ENCODE measurements around the gene LONRF2. TPM values are rescaled to one million over a fixed set of nuclear protein-coding genes. Genes with fewer than 3 reads are reported as not detected.

Gene LONRF2
- total and polyA plus RNA-seq, 7 experiments from 2014 or later: 0.05 to 0.24 TPM; not detected in 5

- no peak for ATAC-seq
- Histone ChIP-seq H3K9me3 (ENCODE audit: control insufficient read depth in 2 of 3, low read length in 3 of 3) (no peaks in the 10 kb centered on the region), H3K27ac (ENCODE audit: low read depth, low read length) (no peak overlapping the region), H3K27me3 (ENCODE audit: control insufficient read depth in 2 of 2, insufficient read depth in 2 of 2, low read length in 2 of 2) (no peaks in the 10 kb centered on the region), H3K4me1 (ENCODE audit: control insufficient read depth in 2 of 2, insufficient read depth in 2 of 2, low read length in 2 of 2) (peaks cover 0 to under 1% of the 10 kb centered on the region in 2 donors), H3K36me3 (ENCODE audit: control insufficient read depth in 2 of 3, insufficient read depth in 3 of 3, low read length in 3 of 3) (no peaks in the 10 kb centered on the region), H3K4me3 (ENCODE audit: low read length) (no peak overlapping the region)
- ChIA-PET POLR2A (no interaction called here), CTCF (interaction anchor here (1.7 to 2.3 kb wide), 2 partner anchors 681 to 682 kb away, joined by 8 read pairs; no protein-coding TSS in a partner anchor)
- DNase-seq: no peak
- H3K27me3 Mint-ChIP-seq: peaks cover 0 to 3% (median 0%) of the 10 kb centered on the region in 5 donors
- intact Hi-C loops (cut with micrococcal nuclease): loop anchor here (5.0 to 10.0 kb wide), 2 partner anchors 126 to 424 kb away; no protein-coding TSS in a partner anchor
- no peak overlapping the region for H3K27ac Mint-ChIP-seq
- H3K9me3 Mint-ChIP-seq: no peaks in the 10 kb centered on the region
- no peak overlapping the region for H3K4me3 Mint-ChIP-seq
- peaks cover 0 to 13% (median 9%) of the 10 kb centered on the region in 7 donors for H3K4me1 Mint-ChIP-seq
- no peaks in the 10 kb centered on the region for H3K36me3 Mint-ChIP-seq
Measured at GRCh38 chr2:100241236-100241635, 81.1 kb downstream of the LONRF2 start.

GRCh38 chr2:100240386-100240785, 81.9 kb downstream of the LONRF2 start:
- no peaks in the 10 kb centered on the region for H3K36me3 Mint-ChIP-seq
- H3K27ac Mint-ChIP-seq: no peak overlapping the region
- CTCF ChIA-PET: interaction anchor here (2.3 kb wide), 1 partner anchor 680 kb away, joined by 8 read pairs; no protein-coding TSS in a partner anchor

DNA sequence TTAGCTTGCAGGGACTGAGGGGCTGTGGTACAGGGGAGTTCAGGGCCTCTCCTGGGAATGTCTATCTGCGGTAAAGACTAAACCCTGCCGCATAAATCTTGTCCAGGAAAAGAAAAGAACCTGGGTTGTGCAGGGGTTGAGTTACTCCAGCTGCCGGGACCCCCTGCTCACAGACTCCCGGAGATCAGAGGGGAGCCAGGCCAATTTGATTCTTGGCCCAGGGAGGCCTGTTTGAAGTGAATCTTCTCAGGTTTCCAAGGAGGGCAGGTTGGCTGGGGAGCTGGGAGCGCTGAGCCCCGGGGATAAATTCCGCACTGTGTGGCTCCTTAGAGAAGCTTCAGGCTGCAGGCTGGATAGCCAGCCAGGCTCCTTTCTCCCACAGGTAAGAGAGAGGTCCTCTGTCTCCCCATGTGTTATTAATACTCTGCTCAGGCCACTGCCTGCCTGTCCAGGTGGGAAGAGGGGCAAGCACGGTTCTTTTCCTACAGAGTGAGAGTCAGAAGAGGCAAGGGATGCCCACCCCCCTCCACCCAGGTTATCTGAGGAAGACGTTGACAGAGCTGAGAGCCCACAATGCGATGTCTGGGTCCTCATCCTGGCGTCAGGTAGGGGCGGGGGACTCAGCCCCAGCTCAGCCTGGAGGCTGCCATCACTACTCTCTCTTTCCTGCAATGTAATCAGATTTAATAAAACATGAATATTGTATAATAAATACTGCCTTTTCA, 82.7 kb downstream of the LONRF2 start:
- peaks cover 10 to 28% (median 23%) of the 10 kb centered on the region in 7 donors for H3K4me1 Mint-ChIP-seq
- H3K27ac ChIP-seq (ENCODE audit: low read depth, low read length): no peak overlapping the region
- H3K27ac Mint-ChIP-seq: no peak overlapping the region
- H3K4me1 ChIP-seq (ENCODE audit: control insufficient read depth in 2 of 2, insufficient read depth in 2 of 2, low read length in 2 of 2): peaks cover 8 to 15% of the 10 kb centered on the region in 2 donors
- H3K36me3 Mint-ChIP-seq: no peaks in the 10 kb centered on the region
- DNase-seq: no peak
- no peak overlapping the region for H3K4me3 Mint-ChIP-seq
- POLR2A ChIA-PET: interaction anchor here (0.6 kb wide), 1 partner anchor 94 kb away, joined by 3 read pairs; no protein-coding TSS in a partner anchor
- H3K27me3 ChIP-seq (ENCODE audit: control insufficient read depth in 2 of 2, insufficient read depth in 2 of 2, low read length in 2 of 2): no peaks in the 10 kb centered on the region
- no peaks in the 10 kb centered on the region for H3K36me3 ChIP-seq (ENCODE audit: control insufficient read depth in 2 of 3, insufficient read depth in 3 of 3, low read length in 3 of 3)
- CTCF ChIA-PET: no interaction called here
- H3K9me3 Mint-ChIP-seq: peaks cover 0 to 2% (median 0%) of the 10 kb centered on the region in 11 donors
- no peaks in the 10 kb centered on the region for H3K27me3 Mint-ChIP-seq
- no peaks in the 10 kb centered on the region for H3K9me3 ChIP-seq (ENCODE audit: control insufficient read depth in 2 of 3, low read length in 3 of 3)
- H3K4me3 ChIP-seq (ENCODE audit: low read length): no peak overlapping the region
- ATAC-seq: no peak
- intact Hi-C loops (cut with micrococcal nuclease): loop anchor here (5.0 to 10.0 kb wide), 2 partner anchors 125 to 422 kb away; no protein-coding TSS in a partner anchor

More at GRCh38 chr2:100240386-100240785, 81.9 kb downstream of the LONRF2 start:
- Histone ChIP-seq H3K4me3 (ENCODE audit: low read length) (no peak overlapping the region), H3K9me3 (ENCODE audit: control insufficient read depth in 2 of 3, low read length in 3 of 3) (no peaks in the 10 kb centered on the region), H3K27me3 (ENCODE audit: control insufficient read depth in 2 of 2, insufficient read depth in 2 of 2, low read length in 2 of 2) (no peaks in the 10 kb centered on the region), H3K36me3 (ENCODE audit: control insufficient read depth in 2 of 3, insufficient read depth in 3 of 3, low read length in 3 of 3) (no peaks in the 10 kb centered on the region), H3K4me1 (ENCODE audit: control insufficient read depth in 2 of 2, insufficient read depth in 2 of 2, low read length in 2 of 2) (peaks cover 5 to 9% of the 10 kb centered on the region in 2 donors), H3K27ac (ENCODE audit: low read depth, low read length) (no peak overlapping the region)
- H3K27me3 Mint-ChIP-seq: no peaks in the 10 kb centered on the region
- POLR2A ChIA-PET: no interaction called here
- ATAC-seq (no peak), DNase-seq (no peak)
- no peak overlapping the region for H3K4me3 Mint-ChIP-seq
- peaks cover 0 to 2% (median 0%) of the 10 kb centered on the region in 11 donors for H3K9me3 Mint-ChIP-seq
- intact Hi-C loops (cut with micrococcal nuclease): loop anchor here (5.0 to 10.0 kb wide), 2 partner anchors 126 to 423 kb away; no protein-coding TSS in a partner anchor
- H3K4me1 Mint-ChIP-seq: peaks cover 3 to 21% (median 16%) of the 10 kb centered on the region in 7 donors

GRCh38 chr2:100238471-100238870, 83.8 kb downstream of the LONRF2 start:
- H3K9me3 Mint-ChIP-seq: peaks cover 0 to 2% (median 0%) of the 10 kb centered on the region in 11 donors
- Histone ChIP-seq H3K9me3 (ENCODE audit: control insufficient read depth in 2 of 3, low read length in 3 of 3) (no peaks in the 10 kb centered on the region), H3K27me3 (ENCODE audit: control insufficient read depth in 2 of 2, insufficient read depth in 2 of 2, low read length in 2 of 2) (no peaks in the 10 kb centered on the region), H3K36me3 (ENCODE audit: control insufficient read depth in 2 of 3, insufficient read depth in 3 of 3, low read length in 3 of 3) (no peaks in the 10 kb centered on the region), H3K4me3 (ENCODE audit: low read length) (no peak overlapping the region), H3K4me1 (ENCODE audit: control insufficient read depth in 2 of 2, insufficient read depth in 2 of 2, low read length in 2 of 2) (peaks cover 8 to 15% of the 10 kb centered on the region in 2 donors), H3K27ac (ENCODE audit: low read depth, low read length) (no peak overlapping the region)
- H3K4me1 Mint-ChIP-seq: peaks cover 12 to 33% (median 25%) of the 10 kb centered on the region in 7 donors
- ChIA-PET CTCF (interaction anchor here (0.6 kb wide), 1 partner anchor 531 kb away, joined by 4 read pairs; no protein-coding TSS in a partner anchor), POLR2A (no interaction called here)
- ATAC-seq (no peak), DNase-seq (no peak)
- no peak overlapping the region for H3K27ac Mint-ChIP-seq
- intact Hi-C loops (cut with micrococcal nuclease): no loop called here
- no peaks in the 10 kb centered on the region for H3K27me3 Mint-ChIP-seq
- no peaks in the 10 kb centered on the region for H3K36me3 Mint-ChIP-seq
- H3K4me3 Mint-ChIP-seq: no peak overlapping the region

GRCh38 chr2:100237770-100238169, 84.5 kb downstream of the LONRF2 start:
- no peaks in the 10 kb centered on the region for H3K9me3 ChIP-seq (ENCODE audit: control insufficient read depth in 2 of 3, low read length in 3 of 3)
- Mint-ChIP-seq H3K9me3 (peaks cover 0 to 2% (median 0%) of the 10 kb centered on the region in 11 donors), H3K27ac (no peak overlapping the region), H3K27me3 (no peaks in the 10 kb centered on the region), H3K4me1 (peaks cover 12 to 33% (median 25%) of the 10 kb centered on the region in 7 donors), H3K36me3 (no peaks in the 10 kb centered on the region), H3K4me3 (no peak overlapping the region)
- ATAC-seq (no peak), DNase-seq (no peak)
- no peaks in the 10 kb centered on the region for H3K27me3 ChIP-seq (ENCODE audit: control insufficient read depth in 2 of 2, insufficient read depth in 2 of 2, low read length in 2 of 2)
- H3K4me1 ChIP-seq (ENCODE audit: control insufficient read depth in 2 of 2, insufficient read depth in 2 of 2, low read length in 2 of 2): peaks cover 8 to 15% of the 10 kb centered on the region in 2 donors
- ChIA-PET POLR2A (no interaction called here), CTCF (no interaction called here)
- H3K4me3 ChIP-seq (ENCODE audit: low read length): no peak overlapping the region
- H3K27ac ChIP-seq (ENCODE audit: low read depth, low read length): no peak overlapping the region
- intact Hi-C loops (cut with micrococcal nuclease): no loop called here
- H3K36me3 ChIP-seq (ENCODE audit: control insufficient read depth in 2 of 3, insufficient read depth in 3 of 3, low read length in 3 of 3): no peaks in the 10 kb centered on the region

DNA sequence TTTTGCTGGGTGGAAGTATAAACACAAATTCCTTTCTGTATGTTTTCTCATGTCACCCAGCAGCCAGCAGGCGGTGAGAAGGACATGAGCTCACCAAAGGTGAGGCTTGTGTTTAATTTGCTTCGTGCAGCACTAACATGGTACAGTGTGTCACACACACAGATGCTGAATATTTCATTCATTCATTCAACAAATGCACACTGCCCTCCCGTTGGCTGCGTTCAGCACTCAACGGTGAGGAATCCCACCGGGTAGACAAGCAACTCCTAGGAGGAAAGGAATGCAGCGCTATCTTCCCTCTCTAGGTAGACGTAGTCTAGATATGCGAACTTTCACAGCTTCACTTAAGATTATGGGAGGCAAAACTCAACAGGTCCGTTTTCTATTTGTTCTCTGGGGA, 85.1 kb downstream of the LONRF2 start:
- peaks cover 8 to 15% of the 10 kb centered on the region in 2 donors for H3K4me1 ChIP-seq (ENCODE audit: control insufficient read depth in 2 of 2, insufficient read depth in 2 of 2, low read length in 2 of 2)
- peaks cover 12 to 33% (median 25%) of the 10 kb centered on the region in 7 donors for H3K4me1 Mint-ChIP-seq
- intact Hi-C loops (cut with micrococcal nuclease): no loop called here
- H3K27ac Mint-ChIP-seq: no peak overlapping the region
- no peaks in the 10 kb centered on the region for H3K36me3 Mint-ChIP-seq
- ATAC-seq: no peak
- no peaks in the 10 kb centered on the region for H3K36me3 ChIP-seq (ENCODE audit: control insufficient read depth in 2 of 3, insufficient read depth in 3 of 3, low read length in 3 of 3)
- ChIA-PET CTCF (interaction anchor here (1.4 kb wide), 1 partner anchor 8 kb away, joined by 3 read pairs; no protein-coding TSS in a partner anchor), POLR2A (no interaction called here)
- H3K4me3 Mint-ChIP-seq: no peak overlapping the region
- H3K4me3 ChIP-seq (ENCODE audit: low read length): no peak overlapping the region
- no peaks in the 10 kb centered on the region for H3K27me3 ChIP-seq (ENCODE audit: control insufficient read depth in 2 of 2, insufficient read depth in 2 of 2, low read length in 2 of 2)
- H3K27me3 Mint-ChIP-seq: no peaks in the 10 kb centered on the region
- H3K9me3 Mint-ChIP-seq: peaks cover 0 to 2% (median 0%) of the 10 kb centered on the region in 11 donors
- H3K9me3 ChIP-seq (ENCODE audit: control insufficient read depth in 2 of 3, low read length in 3 of 3): no peaks in the 10 kb centered on the region
- no peak overlapping the region for H3K27ac ChIP-seq (ENCODE audit: low read depth, low read length)
- DNase-seq: no peak

Data from naive thymus-derived CD4-positive, alpha-beta T cell (primary cell).